Measurements from ENCODE around the gene UPF3A.
"Not testable (repeated sequence)": the region's sequence is repeated elsewhere in the genome, so short reads cannot be mapped to it uniquely, and the experiment has no call there.

UPF3A gene, protein sequence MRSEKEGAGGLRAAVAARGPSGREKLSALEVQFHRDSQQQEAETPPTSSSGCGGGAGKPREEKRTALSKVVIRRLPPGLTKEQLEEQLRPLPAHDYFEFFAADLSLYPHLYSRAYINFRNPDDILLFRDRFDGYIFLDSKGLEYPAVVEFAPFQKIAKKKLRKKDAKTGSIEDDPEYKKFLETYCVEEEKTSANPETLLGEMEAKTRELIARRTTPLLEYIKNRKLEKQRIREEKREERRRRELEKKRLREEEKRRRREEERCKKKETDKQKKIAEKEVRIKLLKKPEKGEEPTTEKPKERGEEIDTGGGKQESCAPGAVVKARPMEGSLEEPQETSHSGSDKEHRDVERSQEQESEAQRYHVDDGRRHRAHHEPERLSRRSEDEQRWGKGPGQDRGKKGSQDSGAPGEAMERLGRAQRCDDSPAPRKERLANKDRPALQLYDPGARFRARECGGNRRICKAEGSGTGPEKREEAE

GRCh38 chr13:114281351-114282040, at the start of gene UPF3A:
Gene UPF3A, plus strand, starts transcription at chr13:114281601. Its CDS starts 39 bp downstream, at chr13:114281640.
- DNase-seq = peak; percentile 67

- no peak for DNase-seq
These were observed 49.5 kb upstream of the UPF3A start for GRCh38 chr13:114231886-114232285.

- no peak for DNase-seq
These were observed 47.1 kb upstream of the UPF3A start for GRCh38 chr13:114234266-114234644.

DNA sequence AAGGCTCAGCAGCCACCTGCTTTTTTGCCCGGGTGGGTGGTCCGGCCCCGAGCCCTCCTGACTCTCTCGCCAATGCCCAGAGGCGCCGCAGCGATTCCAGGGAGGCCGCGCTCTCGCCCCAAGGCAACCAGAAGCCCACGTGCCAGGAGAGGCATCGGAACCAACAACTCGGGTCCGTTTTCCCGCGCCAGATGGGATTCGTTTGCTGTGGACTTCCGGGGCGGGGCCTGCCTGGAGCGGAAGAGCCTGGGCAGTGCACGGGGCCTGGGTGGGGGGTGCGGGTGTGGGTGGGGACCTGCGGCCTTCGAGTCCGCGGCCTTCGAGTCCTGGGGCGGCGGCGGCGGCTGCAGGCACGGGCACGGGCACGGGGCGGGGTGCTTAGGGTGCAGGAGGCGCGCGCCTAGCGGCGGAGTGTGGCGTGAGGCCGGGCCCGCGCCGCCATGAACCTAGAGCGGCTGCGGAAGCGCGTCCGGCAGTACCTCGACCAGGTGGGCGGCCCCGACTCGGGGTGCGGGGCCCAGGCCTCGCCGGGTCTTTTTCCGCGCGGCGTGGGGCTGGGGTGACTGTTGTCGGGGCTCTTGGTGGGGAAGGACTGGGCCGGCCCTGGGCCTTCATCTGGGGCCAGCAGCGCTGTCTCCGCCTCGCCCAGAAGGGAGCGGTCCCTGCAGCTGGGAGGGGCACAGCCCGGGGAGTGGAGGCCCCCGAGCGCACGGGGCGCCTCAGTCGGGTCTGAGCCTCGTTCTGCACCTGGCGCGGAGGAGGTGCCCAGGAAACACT, 46.6 kb upstream of the UPF3A start, which contains the start of gene CDC16:
CDC16 (plus strand) TSS at position 253 of the 777 bp plus-strand sequence; CDS start at position 441, 188 bp downstream.
- DNase-seq = peak; percentile 64

DNA sequence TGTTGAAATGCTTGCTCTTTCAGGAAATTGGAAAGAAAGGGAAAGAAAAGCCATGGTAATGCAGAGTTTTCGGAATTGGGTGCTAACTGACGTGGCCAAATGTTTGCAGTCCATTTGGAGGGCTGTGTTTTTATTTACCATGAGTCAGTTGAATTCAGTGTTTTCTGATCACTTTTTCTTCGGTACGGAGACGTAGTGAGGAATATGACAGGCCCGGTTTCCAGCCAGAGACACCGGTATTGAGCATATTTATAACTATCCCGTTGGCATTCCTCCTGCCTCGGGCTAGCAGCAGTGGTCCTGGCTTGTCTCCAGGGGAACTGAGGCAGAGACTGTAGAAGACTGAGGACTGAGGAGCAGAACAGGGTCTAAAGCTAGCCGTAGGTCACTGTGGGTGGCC, 45.7 kb upstream of the UPF3A start:
- no peak for DNase-seq

DNA sequence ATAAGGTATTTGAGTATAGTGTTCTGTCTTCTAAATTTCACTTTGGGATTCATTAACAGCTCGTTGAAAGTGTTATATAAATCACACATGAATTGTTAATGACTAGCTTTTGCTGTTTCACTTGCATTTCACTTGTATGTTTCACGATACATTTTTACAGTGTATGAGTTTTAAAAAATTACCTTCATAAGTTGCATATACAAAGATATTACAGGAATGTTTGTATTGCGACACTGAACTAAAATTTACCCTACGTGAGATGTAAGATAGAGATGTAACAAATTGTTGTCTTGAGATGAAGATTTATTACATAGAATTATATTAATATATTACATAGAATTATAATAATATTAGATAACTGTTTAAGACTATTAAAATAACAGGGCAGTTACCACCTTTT, 45.2 kb upstream of the UPF3A start:
- DNase-seq = no peak

- DNase-seq = no peak
These were observed 43.8 kb upstream of the UPF3A start for GRCh38 chr13:114237415-114238112.

DNA sequence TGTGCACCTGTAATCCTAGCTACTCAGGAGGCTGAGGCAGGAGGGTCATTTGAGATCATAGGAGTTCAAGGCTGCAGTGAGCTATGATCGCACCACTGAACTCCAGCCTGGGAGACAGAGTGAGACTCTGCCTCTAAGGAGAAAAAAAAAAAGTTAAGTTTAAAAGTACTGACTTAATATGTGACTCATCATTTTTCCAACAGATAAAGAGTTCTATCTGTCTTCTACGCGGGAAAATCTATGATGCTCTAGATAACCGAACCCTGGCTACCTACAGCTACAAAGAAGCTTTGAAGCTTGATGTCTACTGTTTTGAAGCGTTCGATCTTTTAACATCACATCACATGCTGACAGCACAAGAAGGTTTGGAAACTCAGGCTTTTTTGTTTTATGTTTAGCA, 39.5 kb upstream of the UPF3A start:
- DNase-seq = no peak

- DNase-seq = no peak
These were observed 37.4 kb upstream of the UPF3A start for GRCh38 chr13:114243971-114244370.

DNA sequence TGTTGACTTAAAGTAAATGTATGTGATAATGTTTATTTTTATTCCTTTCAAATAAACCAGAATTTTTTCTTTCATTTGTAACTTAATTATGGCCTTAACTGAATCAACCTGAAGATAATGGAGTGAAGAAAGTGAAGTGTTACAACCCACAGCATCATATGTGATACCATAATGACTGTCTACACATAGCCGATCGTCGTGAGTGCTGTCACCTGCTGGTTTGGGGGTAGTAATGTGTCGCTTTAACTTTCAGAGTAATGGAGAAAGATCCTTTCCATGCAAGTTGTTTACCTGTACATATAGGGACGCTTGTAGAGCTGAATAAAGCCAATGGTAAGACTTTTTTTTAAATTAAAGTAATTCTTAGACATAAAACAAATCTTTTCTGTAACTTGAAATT, 36.8 kb upstream of the UPF3A start:
- no peak for DNase-seq

DNA sequence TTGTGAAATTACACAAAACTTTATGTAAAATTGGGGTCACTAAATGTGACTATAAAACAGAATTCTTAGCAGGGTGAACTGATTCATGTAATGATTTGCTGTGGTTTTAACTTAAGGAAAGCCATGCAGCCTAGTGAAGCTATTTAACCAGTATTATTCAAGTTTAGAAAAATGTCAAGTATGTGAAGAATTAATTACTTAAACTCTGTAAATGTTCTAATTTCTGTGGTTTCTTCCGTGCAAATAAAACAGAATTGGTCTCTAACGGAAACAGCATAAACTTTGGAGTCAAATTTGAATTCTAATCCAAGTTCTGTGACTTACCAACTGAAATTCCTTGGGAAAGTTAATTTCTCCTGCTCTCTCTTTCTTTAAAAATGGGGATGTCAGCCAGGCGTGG, 33.4 kb upstream of the UPF3A start:
- no peak for DNase-seq

GRCh38 chr13:114249077-114249476, 32.3 kb upstream of the UPF3A start:
- DNase-seq = no peak

- DNase-seq = not testable (repeated sequence)
These were observed 29.6 kb upstream of the UPF3A start for GRCh38 chr13:114251639-114252440.

DNA sequence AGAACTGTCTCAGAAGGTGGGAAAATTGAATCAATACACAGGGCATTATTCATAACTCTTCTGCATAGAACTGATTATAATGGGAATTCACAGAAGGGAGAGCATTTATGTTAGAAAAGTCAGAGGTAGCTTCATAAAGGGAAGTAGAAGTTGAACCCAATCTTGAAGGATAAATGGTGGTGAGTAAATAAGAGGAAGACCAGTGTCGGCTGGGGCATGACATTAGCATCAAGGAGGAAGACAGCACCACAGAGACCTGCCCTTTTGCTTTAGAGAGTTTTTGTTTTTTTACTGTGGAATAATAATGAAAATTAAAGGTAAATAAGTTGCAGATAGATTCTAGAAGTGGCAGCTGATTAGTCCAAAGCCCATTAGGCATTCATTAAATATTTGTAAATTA, 24.9 kb upstream of the UPF3A start:
- no peak for DNase-seq

- no peak for DNase-seq
These were observed 24.4 kb upstream of the UPF3A start for GRCh38 chr13:114257014-114257413.

- DNase-seq = no peak
These were observed 22.8 kb upstream of the UPF3A start for GRCh38 chr13:114258589-114258988.

- DNase-seq = no peak
These were observed 22.0 kb upstream of the UPF3A start for GRCh38 chr13:114259374-114259773.

DNA sequence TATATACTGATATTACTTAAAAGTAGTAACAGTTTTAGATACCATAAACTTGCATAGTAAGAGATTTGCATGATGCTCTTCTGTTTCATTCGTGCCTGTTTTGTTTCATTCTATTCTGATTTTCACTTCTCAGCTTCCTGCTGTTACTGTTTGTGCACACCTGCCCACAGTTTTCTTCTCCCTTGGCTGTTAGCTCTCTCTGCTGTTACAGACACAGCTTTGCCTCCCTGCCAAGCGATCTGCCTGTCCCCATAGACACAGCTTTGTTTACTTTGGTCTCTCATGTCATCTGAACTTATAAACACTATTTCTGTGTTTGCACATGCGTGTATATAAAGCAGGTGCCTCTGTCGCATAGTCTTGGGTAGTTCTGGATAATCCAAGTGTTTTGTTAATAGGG, 21.4 kb upstream of the UPF3A start:
- DNase-seq = no peak

DNA sequence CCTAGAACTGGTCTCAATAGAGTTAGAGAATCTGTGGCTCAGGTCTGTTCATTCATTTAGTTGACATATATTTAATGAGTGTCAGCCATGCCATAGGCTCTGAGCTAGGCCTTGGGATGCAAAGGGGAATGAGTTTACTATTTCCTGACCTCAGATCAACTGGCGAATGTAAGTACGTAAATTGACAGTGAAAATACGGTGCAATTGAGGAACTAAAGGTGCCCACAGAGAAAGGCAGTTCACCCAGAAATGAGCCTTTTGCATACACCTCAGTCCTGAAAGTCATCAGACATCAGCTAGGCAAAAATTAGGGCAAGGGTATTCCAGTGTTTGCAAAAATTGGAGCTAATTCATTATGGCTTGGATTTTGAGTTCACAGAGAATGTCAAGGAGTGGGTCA, 20.6 kb upstream of the UPF3A start:
- DNase-seq = no peak

- DNase-seq = no peak
These were observed 20.0 kb upstream of the UPF3A start for GRCh38 chr13:114261328-114261965.

- no peak for DNase-seq
These were observed 17.8 kb upstream of the UPF3A start for GRCh38 chr13:114263578-114263977.
